Measurements from ENCODE around the gene APOBEC3G. TPM values are rescaled to one million over a fixed set of nuclear protein-coding genes. Genes with fewer than 3 reads are reported as not detected.
"Not testable (repeated sequence)": the region's sequence is repeated elsewhere in the genome, so short reads cannot be mapped to it uniquely, and the experiment has no call there.

APOBEC3G gene
- total RNA-seq, result 100 to 1,000 TPM; 158 to 165 TPM
- polyA plus RNA-seq, result 256 TPM

DNA sequence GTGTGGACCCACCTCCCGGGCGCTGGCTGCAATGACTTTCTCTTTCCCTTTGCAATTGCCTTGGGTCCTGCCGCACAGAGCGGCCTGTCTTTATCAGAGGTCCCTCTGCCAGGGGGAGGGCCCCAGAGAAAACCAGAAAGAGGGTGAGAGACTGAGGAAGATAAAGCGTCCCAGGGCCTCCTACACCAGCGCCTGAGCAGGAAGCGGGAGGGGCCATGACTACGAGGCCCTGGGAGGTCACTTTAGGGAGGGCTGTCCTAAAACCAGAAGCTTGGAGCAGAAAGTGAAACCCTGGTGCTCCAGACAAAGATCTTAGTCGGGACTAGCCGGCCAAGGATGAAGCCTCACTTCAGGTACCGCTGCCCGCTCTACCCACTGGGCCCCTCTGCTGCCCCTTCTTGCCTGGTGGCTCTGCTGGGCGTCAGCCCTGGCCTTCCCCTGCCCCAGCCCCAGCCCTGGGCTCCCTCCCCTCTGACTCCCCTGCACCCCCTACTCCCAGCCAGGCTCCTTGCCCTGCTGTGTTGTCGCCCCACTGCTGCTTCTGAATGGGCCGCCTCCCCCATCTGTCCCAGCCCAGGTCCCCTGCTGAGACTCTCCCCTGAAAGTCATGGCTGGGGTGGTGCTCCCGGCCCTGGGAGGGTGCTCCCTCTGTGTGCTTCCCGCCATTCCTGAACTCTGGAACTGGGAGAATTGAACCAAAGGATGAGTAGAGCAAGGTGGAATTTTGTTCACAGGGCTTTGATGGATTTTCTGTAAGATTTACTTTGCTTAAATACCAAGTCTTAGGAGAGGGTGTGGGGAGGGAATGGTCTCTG is at the start of gene APOBEC3G:
Gene APOBEC3G, plus strand, starts transcription at position 250 of the 815 bp plus-strand sequence. Its CDS starts 87 bp downstream, at position 337.
- not testable (repeated sequence) for H3K27me3 Mint-ChIP-seq; H3K9me3 Mint-ChIP-seq; H3K9me3 ChIP-seq (ENCODE audit: low read length); H3K27me3 ChIP-seq (ENCODE audit: insufficient read depth, low read length, poor library complexity, severe bottlenecking)
- peak within 1 kb of the TSS; percentile 95 to 100 (median 98) for H3K27ac Mint-ChIP-seq
- POLR2A ChIA-PET, result interaction anchor here (0.5 to 1.6 kb wide), 3 partner anchors 17 to 63 kb away, joined by 3 to 7 read pairs (median 5); partner anchors contain the start of gene APOBEC3C
- Histone ChIP-seq H3K4me1 (ENCODE audit: insufficient read depth, low read length) (peaks cover 42% of the 10 kb centered on the region), H3K27ac (ENCODE audit: low read depth, low read length) (peak within 1 kb of the TSS; percentile 86), H3K4me3 (ENCODE audit: low read length) (peak within 1 kb of the TSS; percentile 89), H3K36me3 (ENCODE audit: insufficient read depth, low read length) (peaks cover 23% of the 10 kb centered on the region)
- peaks cover 13 to 45% (median 21%) of the 10 kb centered on the region in 3 donors for H3K36me3 Mint-ChIP-seq
- peak; percentile 53 to 85 (median 66) for DNase-seq
- H3K4me3 Mint-ChIP-seq, result peak within 1 kb of the TSS; percentile 84 to 98 (median 93)
- H3K4me1 Mint-ChIP-seq, result peaks cover 41 to 57% (median 49%) of the 10 kb centered on the region in 3 donors
- CTCF ChIA-PET, result interaction anchor here (1.4 to 1.5 kb wide), 5 partner anchors 17 to 207 kb away, joined by 4 to 5 read pairs (median 4); no protein-coding TSS in a partner anchor

DNA sequence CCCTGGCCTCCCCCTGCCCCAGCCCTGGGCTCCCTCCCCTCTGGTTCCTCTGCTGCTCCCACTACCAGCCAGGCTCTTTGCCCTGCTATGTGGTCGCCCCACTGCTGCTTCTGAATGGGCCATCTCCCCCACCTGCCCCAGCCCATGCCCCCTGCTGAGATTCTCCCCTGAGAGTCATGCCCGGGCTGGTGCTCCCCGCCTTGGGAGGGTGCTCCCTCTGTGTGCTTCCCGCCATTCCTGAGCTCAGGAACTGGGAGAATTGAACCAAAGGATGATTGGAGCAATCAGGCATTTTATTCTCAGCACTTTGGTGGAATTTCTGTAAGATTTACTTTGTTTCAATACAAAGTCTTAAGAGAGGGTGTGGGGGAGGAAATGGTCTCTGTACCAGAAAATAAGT is 49.4 kb upstream of the APOBEC3G start:
- Histone ChIP-seq H3K27me3 (ENCODE audit: insufficient read depth, low read length, poor library complexity, severe bottlenecking) (no peaks in the 10 kb centered on the region), H3K4me3 (ENCODE audit: low read length) (no peak overlapping the region), H3K9me3 (ENCODE audit: low read length) (no peaks in the 10 kb centered on the region), H3K27ac (ENCODE audit: low read depth, low read length) (no peak overlapping the region), H3K36me3 (ENCODE audit: insufficient read depth, low read length) (peaks cover 8% of the 10 kb centered on the region), H3K4me1 (ENCODE audit: insufficient read depth, low read length) (peaks cover 24% of the 10 kb centered on the region)
- CTCF ChIA-PET, result no interaction called here
- Mint-ChIP-seq H3K9me3 (no peaks in the 10 kb centered on the region), H3K36me3 (peaks cover 0 to 45% (median 5%) of the 10 kb centered on the region in 3 donors), H3K4me1 (peaks cover 26 to 43% (median 30%) of the 10 kb centered on the region in 3 donors), H3K4me3 (no peak overlapping the region), H3K27me3 (no peaks in the 10 kb centered on the region), H3K27ac (peak overlapping the region in 4 of 8 donors; percentile 29 to 94 (median 86))
- POLR2A ChIA-PET, result no interaction called here
- no peak for DNase-seq

DNA sequence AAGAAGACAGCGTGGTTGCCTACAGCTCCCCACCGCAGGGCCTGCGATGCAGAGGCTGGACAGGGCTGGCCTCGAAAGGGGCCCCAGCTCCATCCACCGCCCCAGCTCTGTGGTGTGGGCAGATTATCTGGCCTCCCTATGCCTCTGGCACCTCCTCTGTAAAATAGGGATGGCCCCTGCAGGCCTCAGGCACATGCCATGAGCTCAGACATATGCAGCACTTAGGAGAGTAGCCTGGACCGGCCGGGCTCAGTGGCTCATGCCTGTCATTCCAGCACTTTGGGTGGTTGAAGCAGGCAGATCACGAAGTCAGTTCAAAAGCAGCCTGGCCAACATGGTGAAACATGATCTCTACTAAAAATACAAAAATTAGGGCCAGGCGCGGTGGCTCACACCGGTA is 48.8 kb upstream of the APOBEC3G start:
- no peak overlapping the region for H3K4me3 ChIP-seq (ENCODE audit: low read length)
- H3K9me3 ChIP-seq (ENCODE audit: low read length), result no peaks in the 10 kb centered on the region
- no peak overlapping the region for H3K4me3 Mint-ChIP-seq
- H3K36me3 Mint-ChIP-seq, result peaks cover 0 to 49% (median 5%) of the 10 kb centered on the region in 3 donors
- H3K4me1 ChIP-seq (ENCODE audit: insufficient read depth, low read length), result peaks cover 24% of the 10 kb centered on the region
- no peak overlapping the region for H3K27ac ChIP-seq (ENCODE audit: low read depth, low read length)
- H3K27me3 Mint-ChIP-seq, result no peaks in the 10 kb centered on the region
- H3K9me3 Mint-ChIP-seq, result no peaks in the 10 kb centered on the region
- no peak for DNase-seq
- H3K27ac Mint-ChIP-seq, result peak overlapping the region in 3 of 8 donors; percentile 37 to 91 (median 81)
- ChIA-PET POLR2A (interaction anchor here (0.6 kb wide), 2 partner anchors 24 to 1566 kb away, joined by 4 to 6 read pairs; no protein-coding TSS in a partner anchor), CTCF (no interaction called here)
- H3K36me3 ChIP-seq (ENCODE audit: insufficient read depth, low read length), result peaks cover 8% of the 10 kb centered on the region
- H3K4me1 Mint-ChIP-seq, result peaks cover 24 to 42% (median 29%) of the 10 kb centered on the region in 3 donors
- H3K27me3 ChIP-seq (ENCODE audit: insufficient read depth, low read length, poor library complexity, severe bottlenecking), result no peaks in the 10 kb centered on the region

DNA sequence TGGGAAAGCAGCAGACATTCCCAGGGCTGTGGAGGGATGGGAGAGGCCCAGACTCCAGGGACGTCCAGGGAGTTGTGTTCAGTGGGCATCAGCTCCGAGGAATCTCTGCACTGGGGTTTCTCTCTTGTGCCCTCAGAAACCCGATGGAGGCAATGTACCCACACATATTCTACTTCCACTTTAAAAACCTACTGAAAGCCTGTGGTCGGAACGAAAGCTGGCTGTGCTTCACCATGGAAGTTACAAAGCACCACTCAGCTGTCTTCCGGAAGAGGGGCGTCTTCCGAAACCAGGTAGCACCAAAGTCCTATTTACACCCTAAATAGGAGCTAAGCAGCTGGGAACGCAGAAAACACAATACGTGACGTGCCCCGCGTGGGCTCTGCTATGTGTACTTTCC is 47.8 kb upstream of the APOBEC3G start:
- H3K36me3 ChIP-seq (ENCODE audit: insufficient read depth, low read length), result peaks cover 1% of the 10 kb centered on the region
- no peak overlapping the region for H3K27ac ChIP-seq (ENCODE audit: low read depth, low read length)
- Mint-ChIP-seq H3K36me3 (peaks cover 0 to 46% (median 5%) of the 10 kb centered on the region in 3 donors), H3K27ac (peak overlapping the region in 3 of 8 donors; percentile 17 to 38 (median 34)), H3K27me3 (no peaks in the 10 kb centered on the region), H3K4me3 (no peak overlapping the region), H3K4me1 (peaks cover 15 to 33% (median 21%) of the 10 kb centered on the region in 3 donors), H3K9me3 (no peaks in the 10 kb centered on the region)
- no peak overlapping the region for H3K4me3 ChIP-seq (ENCODE audit: low read length)
- no peak for DNase-seq
- no peaks in the 10 kb centered on the region for H3K27me3 ChIP-seq (ENCODE audit: insufficient read depth, low read length, poor library complexity, severe bottlenecking)
- CTCF ChIA-PET, result no interaction called here
- POLR2A ChIA-PET, result interaction anchor here (0.7 kb wide), 1 partner anchor 49 kb away, joined by 3 read pairs; no protein-coding TSS in a partner anchor
- no peaks in the 10 kb centered on the region for H3K9me3 ChIP-seq (ENCODE audit: low read length)
- peaks cover 14% of the 10 kb centered on the region for H3K4me1 ChIP-seq (ENCODE audit: insufficient read depth, low read length)

DNA sequence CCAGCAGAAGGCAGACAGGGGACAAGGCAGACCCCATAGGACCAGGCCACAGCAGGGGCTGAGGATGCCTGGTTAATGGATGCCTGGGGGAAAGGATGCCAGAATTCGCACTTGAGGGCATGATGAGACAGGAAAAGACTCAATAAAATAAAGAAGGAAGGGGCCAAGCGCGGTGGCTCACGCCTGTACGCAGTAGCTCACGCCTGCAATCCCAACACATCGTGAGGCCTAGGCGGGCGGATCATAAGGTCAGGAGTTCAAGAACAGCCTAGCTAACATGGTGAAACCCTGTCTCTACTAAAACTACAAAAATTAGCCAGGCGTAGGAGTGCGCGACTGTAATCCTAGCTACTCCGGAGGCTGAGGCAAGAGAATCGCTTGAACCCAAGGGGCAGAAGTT is 46.4 kb upstream of the APOBEC3G start:
- Histone ChIP-seq H3K27me3 (ENCODE audit: insufficient read depth, low read length, poor library complexity, severe bottlenecking) (no peaks in the 10 kb centered on the region), H3K27ac (ENCODE audit: low read depth, low read length) (no peak overlapping the region), H3K9me3 (ENCODE audit: low read length) (no peaks in the 10 kb centered on the region), H3K36me3 (ENCODE audit: insufficient read depth, low read length) (no peaks in the 10 kb centered on the region), H3K4me3 (ENCODE audit: low read length) (no peak overlapping the region), H3K4me1 (ENCODE audit: insufficient read depth, low read length) (peaks cover 1% of the 10 kb centered on the region)
- no peak for DNase-seq
- Mint-ChIP-seq H3K4me3 (no peak overlapping the region), H3K36me3 (peaks cover 0 to 32% (median 0%) of the 10 kb centered on the region in 3 donors), H3K9me3 (no peaks in the 10 kb centered on the region), H3K4me1 (peaks cover 4 to 18% (median 10%) of the 10 kb centered on the region in 3 donors), H3K27ac (peak overlapping the region in 1 of 8 donors; percentile 77), H3K27me3 (no peaks in the 10 kb centered on the region)
- POLR2A ChIA-PET, result no interaction called here
- CTCF ChIA-PET, result interaction anchor here (0.6 kb wide), 1 partner anchor 28 kb away, joined by 3 read pairs; no protein-coding TSS in a partner anchor

DNA sequence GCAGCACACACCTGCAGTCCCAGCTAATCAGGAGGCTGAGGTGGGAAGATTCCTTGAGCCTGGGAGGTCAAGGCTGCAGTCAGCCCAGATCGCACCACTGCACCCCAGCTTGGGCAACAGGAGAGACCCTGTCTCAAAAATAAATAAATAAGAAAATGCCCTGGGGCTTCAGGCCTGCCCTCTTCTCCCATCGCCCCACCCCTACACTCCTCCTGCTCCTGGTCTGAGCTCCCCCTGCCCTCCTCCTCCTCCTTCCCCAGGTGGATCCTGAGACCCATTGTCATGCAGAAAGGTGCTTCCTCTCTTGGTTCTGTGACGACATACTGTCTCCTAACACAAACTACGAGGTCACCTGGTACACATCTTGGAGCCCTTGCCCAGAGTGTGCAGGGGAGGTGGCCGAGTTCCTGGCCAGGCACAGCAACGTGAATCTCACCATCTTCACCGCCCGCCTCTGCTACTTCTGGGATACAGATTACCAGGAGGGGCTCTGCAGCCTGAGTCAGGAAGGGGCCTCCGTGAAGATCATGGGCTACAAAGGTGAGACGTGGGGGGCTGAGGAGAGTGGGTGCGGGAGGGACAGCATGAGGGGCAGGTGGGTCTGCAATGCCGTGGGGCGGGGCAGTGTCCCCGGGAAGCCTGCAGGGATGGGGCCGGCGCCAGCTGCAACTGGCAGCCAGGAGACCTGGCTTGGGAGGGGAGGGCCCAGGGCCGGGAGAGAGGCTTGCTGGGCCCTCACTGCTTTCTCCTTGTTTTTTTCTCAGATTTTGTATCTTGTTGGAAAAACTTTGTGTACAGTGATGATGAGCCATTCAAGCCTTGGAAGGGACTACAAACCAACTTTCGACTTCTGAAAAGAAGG is 45.4 kb upstream of the APOBEC3G start:
- H3K27me3 ChIP-seq (ENCODE audit: insufficient read depth, low read length, poor library complexity, severe bottlenecking); H3K4me1 ChIP-seq (ENCODE audit: insufficient read depth, low read length); H3K4me3 Mint-ChIP-seq; H3K27ac ChIP-seq (ENCODE audit: low read depth, low read length); CTCF ChIA-PET; DNase-seq; POLR2A ChIA-PET; H3K9me3 ChIP-seq (ENCODE audit: low read length); H3K9me3 Mint-ChIP-seq; H3K4me3 ChIP-seq (ENCODE audit: low read length); H3K36me3 ChIP-seq (ENCODE audit: insufficient read depth, low read length); H3K27me3 Mint-ChIP-seq: not testable (repeated sequence)
- peak overlapping the region in 1 of 8 donors; percentile 88 for H3K27ac Mint-ChIP-seq
- H3K36me3 Mint-ChIP-seq, result peaks cover 0 to 26% (median 0%) of the 10 kb centered on the region in 3 donors
- peaks cover 5 to 11% (median 6%) of the 10 kb centered on the region in 3 donors for H3K4me1 Mint-ChIP-seq

DNA sequence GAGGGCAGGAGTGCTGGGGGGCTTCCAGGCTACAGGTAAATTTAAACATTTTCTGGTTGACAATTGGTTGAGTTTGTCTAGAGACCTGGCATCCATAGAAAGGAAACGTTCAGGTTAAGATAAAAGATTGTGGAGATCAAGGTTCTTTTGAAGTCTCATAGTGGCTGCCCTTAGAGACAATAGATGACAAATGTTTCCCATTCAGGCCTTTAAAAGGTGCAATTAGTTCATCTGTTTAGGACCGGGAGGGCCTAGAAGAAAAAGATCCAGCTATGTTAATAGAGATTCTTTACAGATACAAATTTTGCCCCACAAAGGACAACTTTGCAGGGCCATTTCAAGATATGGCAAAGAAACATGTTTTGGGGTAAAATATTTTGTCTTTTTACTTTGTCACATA is 40.0 kb upstream of the APOBEC3G start:
- H3K27ac ChIP-seq (ENCODE audit: low read depth, low read length); H3K4me3 ChIP-seq (ENCODE audit: low read length); H3K9me3 Mint-ChIP-seq; H3K36me3 ChIP-seq (ENCODE audit: insufficient read depth, low read length); H3K27me3 ChIP-seq (ENCODE audit: insufficient read depth, low read length, poor library complexity, severe bottlenecking); CTCF ChIA-PET; H3K9me3 ChIP-seq (ENCODE audit: low read length); H3K27me3 Mint-ChIP-seq; H3K4me1 ChIP-seq (ENCODE audit: insufficient read depth, low read length): not testable (repeated sequence)
- POLR2A ChIA-PET, result interaction anchor here (0.7 kb wide), 2 partner anchors 16 to 24 kb away, joined by 4 to 6 read pairs; no protein-coding TSS in a partner anchor
- peak in 1 of 5 donors; percentile 24 for DNase-seq
- Mint-ChIP-seq H3K36me3 (peaks cover 0 to 19% (median 0%) of the 10 kb centered on the region in 3 donors), H3K27ac (peak overlapping the region; percentile 31 to 92 (median 62)), H3K4me1 (peaks cover 20 to 27% (median 26%) of the 10 kb centered on the region in 3 donors), H3K4me3 (peak overlapping the region in 1 of 7 donors; percentile 45)
